Thyroid gland (tissue), 4 donors: ENCODE results near the gene EIF2B4.

Experiments used
- POLR2A ChIP-seq, 2 donors: fragments of 450-650 bp; IDR thresholded peaks; one replicate each; pipeline ENCODE4 v1.6.1; 2017; ENCODE audit warnings: antibody characterized with exemption in 2 of 2, mild to moderate bottlenecking in 2 of 2, moderate library complexity in 1 of 2
- TF ChIP-seq, protein P1 (sequence below), 6 experiments: fragments of 200-600 bp in 3 of 6; fragments of 450-650 bp in 3 of 6; sonication (generic) in 3 of 6; IDR thresholded peaks; one replicate each; pipeline ENCODE4 v1.5.1; 2016 to 2019; ENCODE audit warnings: antibody characterized with exemption in 6 of 6, mild to moderate bottlenecking in 2 of 6, inconsistent platforms in 1 of 6, moderate library complexity in 1 of 6

DNA sequence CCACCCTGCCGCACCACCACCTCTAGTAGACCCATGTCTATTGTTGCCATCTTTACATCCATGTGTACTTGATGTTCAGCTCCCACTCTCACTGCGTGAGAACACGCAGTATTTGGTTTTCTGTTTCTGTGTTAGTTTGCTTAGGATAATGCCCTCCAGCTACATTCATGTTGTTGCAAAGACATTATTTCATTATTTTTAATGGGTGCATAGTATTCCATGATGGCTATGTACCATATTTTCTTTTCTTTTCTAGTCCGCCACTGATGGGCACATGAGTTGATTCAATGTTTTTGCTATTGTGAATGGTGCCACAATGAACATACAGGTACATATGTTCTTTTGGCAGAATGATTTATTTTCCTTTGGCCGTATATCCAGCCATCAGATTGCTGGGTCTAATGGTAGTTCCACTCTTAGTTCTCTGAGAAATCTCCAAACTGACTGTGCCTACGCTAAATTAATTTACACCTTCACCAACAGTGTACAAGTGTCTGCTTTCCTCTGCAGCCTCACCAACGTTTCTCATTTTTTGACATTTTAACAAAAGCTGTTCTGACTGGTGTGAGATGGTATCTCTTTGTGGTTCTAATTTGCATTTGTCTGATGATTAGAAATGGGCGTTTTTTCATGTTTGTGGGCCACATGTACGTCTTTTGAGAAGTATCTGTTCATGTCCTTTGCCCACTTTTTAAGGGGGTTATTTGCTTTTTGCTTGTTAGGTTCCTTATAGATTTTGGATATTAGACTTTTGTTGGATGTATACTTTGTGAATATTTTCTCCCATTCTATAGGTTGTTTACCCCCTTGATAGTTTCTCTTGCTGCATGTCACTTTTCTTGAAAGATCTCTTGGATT, 20.9 kb upstream of the EIF2B4 start:
- TF ChIP-seq, protein P1, sequence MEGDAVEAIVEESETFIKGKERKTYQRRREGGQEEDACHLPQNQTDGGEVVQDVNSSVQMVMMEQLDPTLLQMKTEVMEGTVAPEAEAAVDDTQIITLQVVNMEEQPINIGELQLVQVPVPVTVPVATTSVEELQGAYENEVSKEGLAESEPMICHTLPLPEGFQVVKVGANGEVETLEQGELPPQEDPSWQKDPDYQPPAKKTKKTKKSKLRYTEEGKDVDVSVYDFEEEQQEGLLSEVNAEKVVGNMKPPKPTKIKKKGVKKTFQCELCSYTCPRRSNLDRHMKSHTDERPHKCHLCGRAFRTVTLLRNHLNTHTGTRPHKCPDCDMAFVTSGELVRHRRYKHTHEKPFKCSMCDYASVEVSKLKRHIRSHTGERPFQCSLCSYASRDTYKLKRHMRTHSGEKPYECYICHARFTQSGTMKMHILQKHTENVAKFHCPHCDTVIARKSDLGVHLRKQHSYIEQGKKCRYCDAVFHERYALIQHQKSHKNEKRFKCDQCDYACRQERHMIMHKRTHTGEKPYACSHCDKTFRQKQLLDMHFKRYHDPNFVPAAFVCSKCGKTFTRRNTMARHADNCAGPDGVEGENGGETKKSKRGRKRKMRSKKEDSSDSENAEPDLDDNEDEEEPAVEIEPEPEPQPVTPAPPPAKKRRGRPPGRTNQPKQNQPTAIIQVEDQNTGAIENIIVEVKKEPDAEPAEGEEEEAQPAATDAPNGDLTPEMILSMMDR (IDR thresholded peaks at IDR 0.05), result no peak
- TF ChIP-seq POLR2A (IDR thresholded peaks at IDR 0.05), result no peak
